Measurements from ENCODE around the gene KNOP1.

Gene KNOP1

DNA sequence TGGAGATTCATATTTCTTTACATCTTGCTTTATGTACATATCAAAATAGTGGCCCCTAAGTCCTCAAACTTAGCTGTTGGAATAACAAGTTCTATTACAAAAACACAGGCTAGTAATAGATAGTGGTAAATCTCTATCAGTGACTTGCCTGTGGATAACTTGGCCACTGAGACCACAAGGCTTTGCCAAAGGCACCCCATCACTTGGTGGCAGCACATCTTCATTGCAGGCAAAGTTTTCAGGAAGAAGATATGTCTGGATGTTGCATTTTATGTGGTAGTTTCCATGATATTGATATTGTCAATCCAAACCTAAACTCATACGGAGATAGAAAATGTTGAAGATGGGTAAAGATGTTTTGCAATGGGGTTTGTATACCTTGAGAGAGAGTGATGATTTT is 58.5 kb downstream of the KNOP1 start:
- Histone ChIP-seq H3K4me3 (ENCODE audit: low read depth, low read length) (no peak overlapping the region), H3K27ac (ENCODE audit: low read depth, low read length) (no peak overlapping the region), H3K36me3 (ENCODE audit: insufficient read depth, low read length) (peaks cover 15% of the 10 kb centered on the region; the same call in 1 of the 2 replicates), H2AFZ (ENCODE audit: low read length, unreplicated experiment) (no peak overlapping the region), H3K4me1 (ENCODE audit: control insufficient read depth, insufficient read depth, low read length, unreplicated experiment) (no peaks in the 10 kb centered on the region), H3K79me2 (ENCODE audit: control insufficient read depth, insufficient read depth, low read length, unreplicated experiment) (no peaks in the 10 kb centered on the region), H3K27me3 (ENCODE audit: insufficient read depth, low read length) (no peaks in the 10 kb centered on the region)

DNA sequence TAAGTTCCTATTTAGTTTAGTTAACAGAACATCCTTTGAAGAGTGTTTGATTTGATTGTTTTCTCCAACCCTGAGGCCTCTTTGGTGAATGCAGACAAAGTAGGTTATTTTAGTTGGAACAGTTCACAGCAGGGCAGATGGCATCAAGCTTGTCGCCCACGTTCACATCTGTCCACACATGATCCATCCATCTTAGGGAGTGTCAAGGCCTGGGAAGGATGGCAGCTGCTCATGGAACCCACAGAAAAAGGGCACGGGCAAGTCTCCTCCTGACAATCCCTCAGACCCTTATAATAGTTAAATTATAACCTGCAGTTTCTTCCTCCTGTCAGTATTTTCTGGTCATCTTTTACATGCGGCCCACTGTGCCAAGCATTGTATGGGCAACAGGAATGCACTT is 60.2 kb downstream of the KNOP1 start:
- Histone ChIP-seq H3K4me1 (ENCODE audit: control insufficient read depth, insufficient read depth, low read length, unreplicated experiment) (no peaks in the 10 kb centered on the region), H2AFZ (ENCODE audit: low read length, unreplicated experiment) (no peak overlapping the region), H3K27me3 (ENCODE audit: insufficient read depth, low read length) (no peaks in the 10 kb centered on the region), H3K27ac (ENCODE audit: low read depth, low read length) (no peak overlapping the region), H3K36me3 (ENCODE audit: insufficient read depth, low read length) (0 out of 2 replicates have a peak, but pooled peaks cover 13% of the 10 kb centered on the region), H3K79me2 (ENCODE audit: control insufficient read depth, insufficient read depth, low read length, unreplicated experiment) (no peaks in the 10 kb centered on the region), H3K4me3 (ENCODE audit: low read depth, low read length) (no peak overlapping the region)

DNA sequence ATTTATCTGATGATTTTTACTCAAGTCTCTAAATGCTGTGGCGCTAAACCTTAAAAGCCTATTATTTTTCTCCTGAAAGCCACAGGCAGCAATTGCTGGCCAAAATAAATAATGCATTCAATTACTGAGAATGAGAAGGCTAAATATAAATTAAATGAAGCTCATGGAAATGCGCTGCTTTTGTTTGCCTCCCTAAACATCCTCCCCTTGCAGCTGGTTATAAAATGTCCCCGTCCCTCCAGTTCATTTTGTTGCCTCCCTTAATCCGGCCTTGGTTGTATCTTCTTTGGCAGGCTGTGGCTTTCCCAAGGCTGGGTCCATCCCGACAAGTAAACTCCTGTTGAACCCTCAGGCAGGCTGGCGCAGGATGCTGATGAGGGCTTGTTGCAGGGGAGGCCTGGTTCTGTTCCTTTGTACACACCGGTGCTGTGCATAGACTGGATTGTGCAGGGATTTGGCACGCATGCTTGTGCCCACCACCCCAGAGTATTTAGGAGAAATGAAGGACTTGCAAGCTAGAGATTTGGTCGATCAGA is 62.7 kb downstream of the KNOP1 start:
- Histone ChIP-seq H3K4me3 (ENCODE audit: low read depth, low read length) (no peak overlapping the region), H3K36me3 (ENCODE audit: insufficient read depth, low read length) (0 out of 2 replicates have a peak, but pooled peaks cover 13% of the 10 kb centered on the region), H3K27me3 (ENCODE audit: insufficient read depth, low read length) (no peaks in the 10 kb centered on the region), H3K79me2 (ENCODE audit: control insufficient read depth, insufficient read depth, low read length, unreplicated experiment) (no peaks in the 10 kb centered on the region), H2AFZ (ENCODE audit: low read length, unreplicated experiment) (no peak overlapping the region), H3K27ac (ENCODE audit: low read depth, low read length) (no peak overlapping the region), H3K4me1 (ENCODE audit: control insufficient read depth, insufficient read depth, low read length, unreplicated experiment) (no peaks in the 10 kb centered on the region)

DNA sequence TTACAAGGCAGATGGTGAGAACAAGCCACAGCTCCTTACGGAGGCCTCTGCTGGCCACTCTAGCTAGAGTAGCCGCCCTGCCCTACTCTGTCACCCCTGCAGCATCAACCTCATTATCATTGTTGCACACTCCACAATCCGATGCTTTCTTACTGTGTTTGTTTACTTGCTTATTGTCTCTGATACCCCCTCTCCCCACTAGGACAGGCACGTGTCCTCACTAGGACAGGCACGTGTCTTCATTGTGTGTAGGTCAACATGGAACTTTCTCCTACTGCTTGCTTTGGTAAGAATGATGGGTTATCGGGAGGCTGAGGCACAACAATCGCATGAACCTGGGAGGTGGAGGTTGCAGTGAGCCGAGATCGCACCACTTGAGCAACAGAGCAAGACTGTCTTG is 63.9 kb downstream of the KNOP1 start:
- Histone ChIP-seq H3K27ac (ENCODE audit: low read depth, low read length) (no peak overlapping the region), H3K4me3 (ENCODE audit: low read depth, low read length) (no peak overlapping the region), H3K4me1 (ENCODE audit: control insufficient read depth, insufficient read depth, low read length, unreplicated experiment) (no peaks in the 10 kb centered on the region), H3K36me3 (ENCODE audit: insufficient read depth, low read length) (0 out of 2 replicates have a peak, but pooled peaks cover 13% of the 10 kb centered on the region), H3K27me3 (ENCODE audit: insufficient read depth, low read length) (no peaks in the 10 kb centered on the region), H3K79me2 (ENCODE audit: control insufficient read depth, insufficient read depth, low read length, unreplicated experiment) (no peaks in the 10 kb centered on the region), H2AFZ (ENCODE audit: low read length, unreplicated experiment) (no peak overlapping the region)
